HG03442 (cell line): Measurements from ENCODE around the gene ETV1.
"Not testable (repeated sequence)": the region's sequence is repeated elsewhere in the genome, so short reads cannot be mapped to it uniquely, and the experiment has no call there.

Experiments used
- ATAC-seq: cut with Tn5 transposase; IDR thresholded peaks from one replicate; pipeline ENCODE4 v1.9.1; 2021; ENCODE audit warnings: mild to moderate bottlenecking, moderate library complexity; ENCODE audit not compliant: unreplicated experiment

The ETV1 gene

DNA sequence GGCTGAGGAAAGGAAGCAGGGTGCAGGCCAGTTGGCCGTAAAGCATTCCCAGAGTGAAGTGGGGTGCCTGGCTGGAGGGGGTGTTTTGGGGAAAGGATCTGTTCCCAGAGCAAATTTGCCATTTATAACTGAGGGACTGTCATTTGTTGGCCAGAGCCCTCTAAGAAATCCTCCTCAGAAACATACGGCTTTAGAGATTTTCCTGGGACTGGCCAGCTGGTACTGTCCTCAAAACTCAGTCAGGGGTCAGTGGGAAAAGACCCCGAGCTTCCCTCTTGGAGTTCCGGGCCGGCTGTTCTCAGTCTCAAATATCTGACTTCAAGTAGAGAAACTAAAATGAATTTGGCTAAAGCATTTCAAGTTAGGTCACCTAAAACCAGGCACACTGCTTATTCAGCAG is 55.9 kb downstream of the ETV1 start:
- no peak for ATAC-seq

DNA sequence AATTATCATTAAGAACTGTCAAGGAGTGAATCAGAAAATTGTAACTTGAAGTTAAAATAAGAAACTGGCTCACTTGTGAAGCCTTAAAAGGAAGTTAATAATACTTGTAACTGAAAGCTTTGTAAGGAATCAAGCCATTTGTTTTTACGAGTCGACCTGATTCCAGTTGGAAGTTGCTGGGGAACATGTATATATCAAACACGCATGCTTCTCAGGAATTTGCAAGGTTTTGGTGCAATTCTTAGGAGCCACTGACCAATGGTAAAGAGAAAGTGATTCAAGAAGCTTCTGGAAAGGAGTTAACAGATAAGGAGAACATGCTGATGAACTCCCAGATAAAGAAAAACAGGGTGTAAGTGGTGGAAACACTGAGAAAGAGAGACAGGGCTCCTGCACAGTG is 56.4 kb downstream of the ETV1 start:
- no peak for ATAC-seq

DNA sequence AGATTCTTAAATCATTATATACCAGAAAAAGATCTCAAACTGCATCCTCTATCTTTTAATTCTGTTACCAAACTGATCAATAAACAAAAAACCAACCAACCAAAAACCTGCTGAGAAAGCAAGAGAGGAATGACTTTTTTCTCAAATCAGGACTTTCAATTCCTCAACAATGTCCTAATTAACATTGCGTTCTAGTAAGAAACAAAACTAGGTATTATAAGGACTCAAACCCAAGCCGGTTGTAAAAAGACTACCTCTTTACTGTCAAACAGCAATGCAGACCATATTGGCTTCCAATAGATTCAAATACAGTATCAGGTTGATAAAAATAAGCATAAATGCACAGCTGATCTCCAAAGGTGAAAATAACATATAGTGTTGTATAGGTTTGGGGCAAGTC is 57.3 kb downstream of the ETV1 start:
- ATAC-seq: no peak

DNA sequence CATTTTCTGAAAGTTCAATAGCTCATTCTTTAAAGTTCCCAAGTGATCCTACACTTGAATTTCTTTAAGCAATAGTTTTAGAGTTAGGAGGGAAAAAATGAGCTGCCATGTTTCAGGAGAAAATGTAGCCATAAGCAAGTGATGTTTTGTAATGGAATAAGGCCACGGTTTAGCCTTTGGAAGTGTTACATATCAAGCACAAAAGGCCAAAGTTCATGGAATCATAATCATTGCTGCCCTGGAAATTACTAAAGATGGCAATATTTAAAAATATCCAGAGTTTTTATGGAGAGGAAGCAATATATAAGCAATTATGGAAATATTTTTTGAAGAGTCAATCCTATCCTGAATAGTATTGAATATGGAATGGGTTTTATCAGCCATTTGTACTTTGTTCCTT is 68.4 kb downstream of the ETV1 start:
- ATAC-seq: no peak

DNA sequence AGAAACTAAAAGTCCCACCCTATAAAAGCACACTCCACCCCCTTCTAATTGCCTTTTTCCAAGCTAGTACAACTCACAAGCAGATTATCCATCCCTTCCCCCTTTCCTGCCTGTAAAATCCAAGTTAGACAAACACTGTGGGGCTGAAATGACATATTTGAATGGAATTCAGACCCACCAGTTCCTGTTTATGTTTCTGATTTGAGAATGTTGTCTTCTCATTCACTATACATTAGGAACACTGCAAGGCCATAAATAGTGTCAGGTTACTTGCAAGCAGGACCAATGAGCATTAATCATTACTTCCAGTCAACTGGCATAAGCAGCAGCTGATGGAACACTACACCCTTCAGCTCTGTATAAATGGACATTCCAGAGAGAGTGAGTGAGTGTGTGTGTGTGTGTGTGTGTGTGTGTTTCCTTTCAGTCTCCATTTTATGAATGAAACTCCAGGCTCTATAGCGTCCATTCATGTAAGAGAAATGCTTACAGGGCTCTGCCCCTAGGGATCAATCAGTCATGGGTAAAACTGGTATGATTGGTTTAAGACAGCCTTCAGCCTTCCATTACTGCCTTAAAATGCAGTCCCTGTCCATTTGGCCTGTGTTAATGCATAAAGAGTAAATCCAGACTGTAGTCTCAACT is 69.3 kb downstream of the ETV1 start:
- ATAC-seq: no peak

DNA sequence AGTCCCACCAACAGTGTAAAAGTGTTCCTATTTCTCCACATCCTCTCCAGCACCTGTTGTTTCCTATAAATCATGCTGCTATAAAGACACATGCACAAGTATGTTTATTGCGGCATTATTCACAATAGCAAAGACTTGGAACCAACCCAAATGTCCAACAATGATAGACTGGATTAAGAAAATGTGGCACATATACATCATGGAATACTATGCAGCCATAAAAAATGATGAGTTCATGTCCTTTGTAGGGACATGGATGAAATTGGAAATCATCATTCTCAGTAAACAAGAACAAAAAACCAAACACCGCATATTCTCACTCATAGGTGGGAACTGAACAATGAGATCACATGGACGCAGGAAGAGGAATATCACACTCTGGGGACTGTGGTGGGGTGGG is 71.1 kb downstream of the ETV1 start:
- not testable (repeated sequence) for ATAC-seq

DNA sequence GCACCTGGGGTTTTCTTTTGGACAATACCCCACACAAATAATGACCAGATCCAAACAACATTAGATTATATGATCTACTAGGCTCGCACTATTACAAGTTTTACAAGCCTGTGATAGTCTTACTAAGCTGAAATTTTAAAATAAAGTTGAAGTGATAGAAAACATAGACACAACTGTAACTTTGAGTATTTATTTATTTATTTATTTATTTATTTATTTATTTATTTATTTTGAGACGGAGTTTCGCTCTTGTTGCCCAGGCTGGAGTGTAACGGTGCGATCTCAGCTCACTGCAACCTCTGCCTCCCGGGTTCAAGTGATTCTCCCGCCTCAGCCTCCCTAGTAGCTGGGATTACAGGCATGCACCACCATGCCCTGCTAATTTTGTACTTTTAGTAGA is 72.4 kb downstream of the ETV1 start:
- not testable (repeated sequence) for ATAC-seq

DNA sequence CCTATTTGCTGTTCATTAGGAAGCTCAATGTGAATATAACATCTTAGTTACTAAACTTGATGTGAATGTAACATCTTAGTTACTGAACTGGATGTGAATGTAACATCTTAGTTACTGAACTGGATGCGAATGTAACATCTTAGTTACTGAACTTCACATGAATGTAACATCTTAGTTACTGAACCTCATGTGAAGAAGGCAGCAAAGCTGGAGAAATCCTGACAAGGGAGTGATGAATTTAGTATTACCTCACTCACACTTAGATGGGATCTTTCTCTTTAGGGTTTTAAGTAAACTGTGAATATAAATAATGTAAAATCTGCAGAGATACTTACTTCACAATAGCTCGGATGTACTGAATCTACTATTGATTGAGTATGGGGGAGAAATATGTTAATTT is 73.6 kb downstream of the ETV1 start:
- ATAC-seq: no peak

DNA sequence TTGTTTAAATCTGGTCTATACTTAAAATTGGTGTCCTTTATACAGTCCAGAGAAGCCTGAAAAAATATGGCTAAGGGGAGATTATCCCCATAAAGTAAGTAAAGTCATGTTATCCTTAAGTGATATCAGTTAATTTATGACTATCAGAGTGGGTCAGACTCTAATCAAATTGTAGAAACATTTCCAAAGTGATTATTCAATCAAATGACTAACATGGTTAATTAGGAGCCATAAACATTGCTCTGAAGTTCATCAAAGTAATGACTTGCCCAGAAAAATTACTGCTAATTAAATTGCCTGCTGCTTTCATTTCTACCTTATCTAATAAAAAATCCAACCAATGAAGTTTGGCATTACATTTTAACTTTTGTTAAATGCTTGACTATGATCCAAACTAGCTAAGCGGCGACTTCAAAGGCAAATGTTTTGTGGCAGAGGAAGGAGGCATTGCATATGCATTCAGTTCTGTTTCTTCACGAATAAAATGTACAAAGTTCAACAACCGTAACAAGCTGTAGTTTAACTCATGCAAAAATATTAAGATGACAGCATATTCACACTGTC is 76.7 kb downstream of the ETV1 start:
- ATAC-seq: no peak

DNA sequence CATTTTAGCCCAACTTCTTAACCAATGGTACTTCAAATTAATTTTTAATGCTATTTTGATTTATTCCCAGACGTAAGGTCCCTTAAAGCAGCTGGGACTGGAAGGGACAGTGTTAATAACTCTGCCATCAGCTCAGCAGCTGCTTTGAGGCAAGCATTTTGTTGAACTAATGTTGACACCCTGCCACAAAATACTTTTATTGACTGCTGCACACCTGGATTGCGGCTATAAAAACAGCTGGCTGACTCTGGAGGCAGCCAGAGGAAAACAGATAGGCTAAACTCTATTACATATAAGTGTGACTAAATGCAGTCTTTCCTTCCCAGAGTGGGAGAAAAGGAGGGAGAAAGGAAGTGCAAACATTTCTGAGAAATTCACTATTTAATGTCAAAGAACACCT is 77.6 kb downstream of the ETV1 start:
- no peak for ATAC-seq

DNA sequence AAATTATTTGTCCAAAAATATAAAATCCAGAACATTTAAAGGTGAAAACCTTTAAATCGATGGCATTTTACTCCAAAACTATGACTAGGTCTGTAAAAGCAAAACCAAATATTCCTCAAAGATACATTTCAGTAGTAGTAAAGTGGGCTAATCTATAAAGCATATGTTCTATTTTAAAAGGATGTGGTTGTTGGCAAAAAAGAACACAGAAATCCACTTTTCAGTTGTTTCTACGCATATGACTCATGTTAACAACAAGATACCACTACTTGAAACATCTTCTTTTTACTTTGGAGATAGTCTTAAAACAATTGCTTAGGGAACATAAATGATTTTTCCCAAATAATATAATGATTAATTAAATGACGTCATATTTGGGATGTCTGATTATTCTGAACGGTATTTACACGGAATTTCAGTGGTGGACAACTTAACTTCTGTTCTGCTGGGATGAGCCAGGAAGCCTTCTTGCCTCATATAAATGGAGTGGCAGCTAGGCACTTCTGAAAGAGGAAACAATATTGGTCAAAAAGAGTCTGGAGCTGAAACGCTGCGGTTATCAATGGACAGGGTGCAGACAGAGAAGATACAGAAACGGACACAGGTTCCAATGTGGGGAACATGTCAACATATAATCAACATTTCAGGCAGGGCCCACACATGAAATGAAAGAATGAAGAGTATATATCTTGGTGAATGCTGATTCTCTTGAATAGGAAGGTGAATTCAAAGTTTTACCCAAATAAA is 78.5 kb downstream of the ETV1 start:
- no peak for ATAC-seq

DNA sequence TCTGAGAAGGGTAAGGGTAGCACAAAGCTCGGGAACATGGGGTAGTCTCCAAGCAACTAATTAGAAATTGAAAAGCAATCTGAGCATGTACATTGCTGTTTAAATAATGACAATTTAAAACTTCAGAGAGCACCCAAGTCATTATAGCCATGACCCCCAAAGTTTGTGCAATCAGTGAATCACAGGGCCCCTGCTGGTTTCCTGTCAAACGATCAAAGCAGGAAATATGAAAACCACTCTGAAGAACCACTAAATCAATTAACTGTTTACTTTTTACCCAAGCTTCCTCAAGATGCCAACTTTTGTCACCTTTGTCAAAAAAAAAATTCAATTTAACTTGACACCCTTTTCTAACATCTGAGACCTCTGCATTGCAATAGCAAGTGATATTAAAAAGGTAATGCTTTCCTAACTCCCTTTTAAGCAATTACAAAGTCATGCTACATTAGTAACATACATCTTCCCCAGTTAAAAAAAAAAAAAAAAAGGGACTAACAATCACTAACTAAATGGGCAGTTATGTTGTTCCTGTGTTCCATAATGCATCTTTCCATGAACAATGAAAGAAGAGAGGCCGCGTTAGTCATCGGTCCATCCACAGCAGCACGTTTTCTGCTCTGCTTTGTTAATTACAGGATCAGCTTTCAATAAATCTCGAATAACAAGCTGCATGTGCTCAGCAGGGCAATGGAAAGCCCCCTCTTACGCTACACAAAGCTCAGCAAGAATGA is 80.6 kb downstream of the ETV1 start:
- no peak for ATAC-seq

DNA sequence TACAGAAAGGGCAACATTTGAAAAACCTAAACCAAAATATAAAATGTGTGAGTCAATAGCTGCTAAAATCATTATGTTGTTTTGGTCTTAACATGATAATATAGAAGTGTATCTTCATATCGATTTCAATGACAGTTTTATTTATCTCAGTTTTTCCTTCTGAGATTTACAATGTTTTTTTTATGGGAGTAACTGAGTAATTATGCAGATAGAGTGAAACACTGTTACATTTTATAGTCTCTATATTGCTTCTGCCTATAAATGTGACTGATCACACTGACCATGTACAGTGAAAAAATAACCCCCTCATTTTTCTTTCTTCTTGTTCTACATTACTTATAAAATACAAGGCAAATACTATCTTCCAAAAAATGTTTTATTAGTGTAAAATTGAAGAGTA is 81.6 kb downstream of the ETV1 start:
- ATAC-seq: no peak

DNA sequence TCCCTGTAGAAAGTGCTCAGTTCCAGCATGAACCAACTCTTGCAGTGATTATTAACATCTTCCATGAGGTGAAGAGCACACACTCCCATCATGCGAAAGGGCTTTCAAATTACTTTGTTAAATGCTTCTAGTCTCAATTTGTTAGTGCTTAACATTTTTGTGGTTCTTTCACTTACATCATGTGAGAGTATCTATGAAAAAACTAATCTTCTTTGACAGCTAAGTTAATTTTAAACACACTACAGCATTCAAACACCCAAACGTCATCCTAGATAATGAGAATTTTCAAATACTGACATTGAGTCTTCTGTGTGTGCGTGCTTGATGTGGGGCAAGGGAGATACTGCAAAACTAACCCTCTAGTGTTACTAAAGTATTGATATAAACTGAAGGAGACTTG is 84.8 kb downstream of the ETV1 start:
- ATAC-seq: no peak

DNA sequence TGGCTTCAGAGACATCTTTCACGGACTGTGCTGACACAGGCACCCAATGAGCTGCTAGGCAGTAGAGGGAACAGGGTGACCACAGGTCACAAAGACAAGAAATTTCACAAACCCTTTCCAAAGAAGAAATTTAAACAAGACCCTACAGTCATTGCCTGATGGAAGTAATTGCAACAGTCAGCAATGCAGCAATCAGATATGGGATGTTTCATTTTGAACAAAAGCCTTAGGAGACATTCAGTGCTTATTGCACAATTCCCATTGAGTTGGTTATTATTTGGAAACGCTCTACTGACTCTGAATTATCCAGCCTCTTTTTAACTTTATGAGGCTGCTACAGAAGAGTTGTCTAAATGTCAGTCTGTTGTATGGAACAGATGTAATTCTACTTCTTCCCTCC is 85.5 kb downstream of the ETV1 start:
- ATAC-seq: no peak

DNA sequence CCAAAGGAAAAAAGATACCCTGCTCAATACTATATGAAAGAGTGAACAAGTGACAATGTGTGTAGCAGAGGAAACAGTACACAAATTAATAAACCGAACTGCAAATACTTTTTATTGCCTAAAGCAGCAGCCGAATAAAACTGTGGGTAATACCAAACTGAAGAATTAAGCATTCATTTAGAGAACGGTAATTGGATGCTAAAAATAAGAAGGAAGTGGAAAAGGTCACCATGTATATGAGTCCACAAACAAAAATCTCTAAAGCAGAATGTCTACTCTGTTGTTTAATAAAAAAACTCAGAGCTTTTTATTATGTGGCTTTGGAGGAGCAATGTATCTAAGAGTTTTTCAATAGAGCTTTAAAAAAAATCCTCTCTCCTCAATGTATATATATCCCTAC is 87.9 kb downstream of the ETV1 start:
- ATAC-seq: no peak

DNA sequence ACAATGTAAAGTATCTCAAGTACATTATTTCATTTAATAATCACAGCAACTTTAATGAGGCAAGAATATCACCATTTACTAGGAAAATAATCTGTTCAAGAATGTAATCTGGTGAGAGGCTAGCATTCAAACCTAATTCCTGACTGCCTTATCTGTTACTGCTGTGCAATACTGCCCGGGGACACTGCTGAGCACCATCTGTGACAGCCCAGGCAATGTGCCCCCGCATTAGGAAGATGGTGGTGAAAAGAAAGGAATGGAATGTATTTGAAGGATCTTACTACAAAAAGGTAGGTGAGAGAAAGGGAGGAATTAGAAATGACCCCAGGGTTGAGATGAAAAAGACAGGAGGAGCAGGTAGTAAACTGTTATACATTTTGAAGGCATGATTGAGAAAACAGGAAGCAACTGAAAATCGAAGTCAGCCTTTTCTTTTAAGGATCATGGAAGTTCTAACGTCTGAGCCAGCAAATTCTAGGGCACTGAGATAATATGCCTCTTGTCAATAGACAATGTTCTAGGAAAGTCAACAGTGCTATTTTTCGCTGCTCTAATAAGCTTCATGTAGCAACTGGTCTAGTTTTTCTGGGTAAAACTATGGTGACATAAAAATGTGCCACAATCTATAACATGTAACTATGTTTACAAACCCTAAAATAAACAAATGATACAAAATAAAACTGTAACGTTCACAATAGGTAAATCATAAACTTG is 90.4 kb downstream of the ETV1 start:
- no peak for ATAC-seq

DNA sequence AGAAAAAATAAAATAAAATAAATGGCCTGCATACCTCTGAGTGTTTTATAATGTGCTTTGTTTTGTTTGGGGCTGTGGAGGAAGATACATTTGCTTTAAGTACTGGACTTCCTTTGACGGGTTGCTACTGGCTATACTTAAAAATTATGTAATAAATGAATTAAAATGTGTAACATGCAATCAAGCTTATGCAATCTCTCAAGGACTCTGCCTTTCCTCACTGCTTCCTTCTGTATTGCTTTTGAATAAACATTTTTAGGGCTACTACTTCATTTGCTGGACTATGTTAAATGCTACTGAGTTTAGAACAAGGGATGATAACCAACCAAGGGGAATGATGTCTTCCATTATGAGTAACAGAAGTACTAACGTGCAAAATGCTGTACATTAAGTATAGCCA is 91.6 kb downstream of the ETV1 start:
- ATAC-seq: no peak

DNA sequence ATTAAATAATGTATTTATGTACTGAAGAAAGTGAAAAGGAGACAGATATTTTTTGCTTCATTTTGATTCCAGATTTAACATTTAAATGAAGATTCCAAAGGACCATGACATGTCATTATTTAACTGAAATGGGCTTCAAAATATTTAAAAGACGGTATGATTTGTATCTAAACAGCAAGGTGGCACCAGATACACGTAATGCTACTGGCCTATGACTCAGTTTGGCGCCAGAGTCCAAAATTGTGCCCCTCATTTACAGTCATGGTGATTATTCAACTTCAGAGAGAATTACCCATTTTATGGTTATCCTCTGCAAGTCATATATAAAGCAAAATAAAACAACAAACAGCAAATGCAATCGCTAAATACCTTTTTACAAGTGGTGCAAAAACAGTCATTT is 94.5 kb downstream of the ETV1 start:
- ATAC-seq: no peak

DNA sequence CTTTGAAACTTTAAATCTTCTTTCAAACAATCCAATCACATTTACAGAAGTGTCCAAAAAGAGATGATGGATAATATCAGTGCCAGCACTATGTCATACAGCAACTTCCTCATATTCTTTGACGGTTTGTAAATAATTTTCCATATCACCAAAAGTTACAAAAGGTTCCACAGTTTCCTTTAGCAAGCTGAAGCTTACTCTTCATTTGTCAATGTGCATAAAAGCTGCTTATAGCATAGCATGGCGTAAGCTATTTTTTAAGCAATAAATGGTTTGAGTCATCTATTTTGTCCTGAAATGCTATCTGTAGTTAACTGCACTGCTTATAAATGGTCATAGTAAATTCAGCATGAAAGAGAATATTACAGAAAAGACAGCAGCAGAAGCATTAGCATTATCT is 95.1 kb downstream of the ETV1 start:
- ATAC-seq: no peak

DNA sequence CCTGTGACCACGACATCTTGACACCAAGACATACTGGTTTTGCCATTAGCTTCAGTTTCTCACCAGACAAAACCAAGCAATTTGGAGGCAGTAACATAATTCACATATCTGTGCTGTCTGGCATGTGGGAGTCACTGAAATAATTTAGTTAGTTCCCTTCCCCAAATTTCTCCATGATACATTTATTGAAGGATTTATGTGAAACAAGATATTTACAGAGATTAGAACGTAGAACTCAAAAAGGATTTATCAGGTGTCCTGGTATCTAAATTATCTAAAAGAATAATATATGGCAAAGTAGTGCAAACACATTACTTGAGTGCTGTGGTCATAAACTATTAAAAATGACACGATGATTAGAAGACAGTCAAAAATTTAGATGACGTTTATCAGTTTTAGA is 98.7 kb downstream of the ETV1 start:
- no peak for ATAC-seq
